Right lobe of liver (tissue), 4 donors: ENCODE results near the gene C20orf96.
"Not testable (repeated sequence)": the region's sequence is repeated elsewhere in the genome, so short reads cannot be mapped to it uniquely, and the experiment has no call there.

Experiments
- CTCF ChIP-seq, 4 donors: fragments of 200-600 bp in 3 of 4; fragments of 450-650 bp in 1 of 4; IDR thresholded peaks; one replicate each; pipeline versions ENCODE4 v1.5.1 to v1.8.0; 2016 to 2022; ENCODE audit warnings: antibody characterized with exemption in 4 of 4, mild to moderate bottlenecking in 2 of 4
- POLR2A ChIP-seq: fragments of 450-650 bp; IDR thresholded peaks from one replicate; pipeline ENCODE4 v1.6.1; 2017; ENCODE audit warnings: antibody characterized with exemption, mild to moderate bottlenecking
- donor health status: DM: no; HTN: no; CAD: no.
- donor health status: DM: no; HTN: no; CAD: no.
- donor health status: DM: no; HTN: yes; CAD: no.

GRCh38 chr20:225879-226278 lies 64.7 kb downstream of the C20orf96 start:
- TF ChIP-seq CTCF (IDR thresholded peaks at IDR 0.05); POLR2A: not testable (repeated sequence)
